Activated effector memory CD4-positive, alpha-beta T cell treated with anti-CD3 and anti-CD28 coated beads, Interleukin-2, amount 50 U/mL, for 16 hours (primary cell): ENCODE data around the gene SRP68.

Experiments used
- DNase-seq: peaks from one replicate; pipeline ENCODE4 v3.0.0-alpha.2; 2020

SRP68 gene

GRCh38 chr17:75996665-75997590, 75.4 kb downstream of the SRP68 start:
- DNase-seq, result peak; percentile 82

GRCh38 chr17:75995385-75995925, 76.9 kb downstream of the SRP68 start:
- no peak for DNase-seq

GRCh38 chr17:75994802-75995370, 77.4 kb downstream of the SRP68 start:
- DNase-seq, result no peak

GRCh38 chr17:75991396-75991795, 80.9 kb downstream of the SRP68 start:
- no peak for DNase-seq
